GM23338 (cell line): ENCODE results near the gene SH3RF3. TPM values are rescaled to one million over a fixed set of nuclear protein-coding genes. Genes with fewer than 3 reads are reported as not detected.

ENCODE experiments used
- ATAC-seq: fragments of 200-7000 bp; cut with Tn5 transposase; 3 replicates; pipeline ENCODE4 v1.9.1; 2020
- DNase-seq: peaks from one replicate; pipeline ENCODE4 v3.0.0-alpha.2; 2015; ENCODE audit warnings: low spot score
- H2AFZ ChIP-seq: fragments of 200-600 bp; sonication (generic); 2 replicates; pipeline ENCODE4 v1.8.0; 2016; ENCODE audit warnings: antibody characterized with exemption, mild to moderate bottlenecking, moderate library complexity
- H3F3A ChIP-seq: fragments of 200-600 bp; sonication (generic); replicated peaks from 2 replicates; pipeline ENCODE4 v1.8.0; 2017; ENCODE audit warnings: antibody characterized with exemption, mixed run types, low read depth
- H3K27ac ChIP-seq: fragments of 200-600 bp; sonication (generic); 2 replicates; pipeline ENCODE4 v1.6.1; 2016; ENCODE audit warnings: low read depth
- H3K27me3 ChIP-seq: fragments of 200-600 bp; sonication (generic); 2 replicates; pipeline ENCODE4 v1.8.0; 2016; ENCODE audit warnings: mild to moderate bottlenecking, mixed run types, moderate library complexity; ENCODE audit not compliant: insufficient read depth
- H3K36me3 ChIP-seq: fragments of 200-600 bp; sonication (generic); 2 replicates; pipeline ENCODE4 v1.8.0; 2016; ENCODE audit warnings: mild to moderate bottlenecking; ENCODE audit not compliant: insufficient read depth
- H3K4me1 ChIP-seq: fragments of 200-600 bp; sonication (generic); 2 replicates; pipeline ENCODE4 v1.8.0; 2016; ENCODE audit warnings: mild to moderate bottlenecking, moderate library complexity; ENCODE audit not compliant: insufficient read depth
- H3K4me2 ChIP-seq: fragments of 200-600 bp; sonication (generic); 2 replicates; pipeline ENCODE4 v1.7.1; 2017; ENCODE audit warnings: mixed run types
- H3K4me3 ChIP-seq: fragments of 200-600 bp; sonication (generic); 2 replicates; pipeline ENCODE4 v1.6.1; 2016; ENCODE audit warnings: mixed run types
- H3K79me2 ChIP-seq: fragments of 200-600 bp; sonication (generic); replicated peaks from 2 replicates; pipeline ENCODE4 v1.8.0; 2017; ENCODE audit warnings: mild to moderate bottlenecking; ENCODE audit not compliant: insufficient read depth
- H3K9me2 ChIP-seq: fragments of 200-600 bp; sonication (generic); 2 replicates; pipeline ENCODE4 v1.8.0; 2017; ENCODE audit not compliant: insufficient read depth
- H4K20me1 ChIP-seq: fragments of 200-600 bp; sonication (generic); replicated peaks from 2 replicates; pipeline ENCODE4 v1.8.0; 2017; ENCODE audit warnings: mild to moderate bottlenecking; ENCODE audit not compliant: insufficient read depth
- H3K27ac Mint-ChIP-seq: 2 replicates; pipeline ENCODE4 v1.8.0; 2020; ENCODE audit warnings: inconsistent platforms, mild to moderate bottlenecking, moderate library complexity, mixed read lengths
- H3K27me3 Mint-ChIP-seq: 3 replicates; pipeline ENCODE4 v1.8.0; 2022; ENCODE audit warnings: low read depth, mild to moderate bottlenecking, moderate library complexity, mixed read lengths, inconsistent platforms; ENCODE audit not compliant: insufficient read depth, poor library complexity
- H3K36me3 Mint-ChIP-seq: 3 replicates; pipeline ENCODE4 v1.8.0; 2021; ENCODE audit warnings: low read depth, mild to moderate bottlenecking, inconsistent platforms, moderate library complexity, mixed read lengths
- H3K4me1 Mint-ChIP-seq: 3 replicates; pipeline ENCODE4 v1.8.0; 2020; ENCODE audit warnings: mild to moderate bottlenecking, inconsistent platforms, mixed read lengths
- H3K4me3 Mint-ChIP-seq: 3 replicates; pipeline ENCODE4 v1.8.0; 2021; ENCODE audit warnings: moderate library complexity, mild to moderate bottlenecking, inconsistent platforms, mixed read lengths
- H3K9me3 Mint-ChIP-seq: 3 replicates; pipeline ENCODE4 v1.8.0; 2020; ENCODE audit warnings: moderate library complexity, mild to moderate bottlenecking, inconsistent platforms, mixed read lengths
- CREB1 ChIP-seq: fragments of 250-450 bp; sonication (Bioruptor Pico); IDR thresholded peaks from 2 replicates; pipeline ENCODE4 v1.5.0; 2020; ENCODE audit warnings: low read depth, mild to moderate bottlenecking, moderate library complexity
- CTCF ChIP-seq, 2 experiments: fragments of 200-600 bp in 1 of 2; sonication (generic) in 1 of 2; conservative IDR thresholded peaks; 2 replicates each; pipeline versions ENCODE4 v1.5.1 to v1.6.1; 2016 to 2017; ENCODE audit warnings: antibody characterized with exemption in 2 of 2, low read depth in 2 of 2, mild to moderate bottlenecking in 2 of 2, moderate library complexity in 1 of 2
- ETS1 ChIP-seq: IDR thresholded peaks from 2 replicates; pipeline ENCODE4 v1.6.1; 2016; ENCODE audit warnings: antibody characterized with exemption
- EZH2 ChIP-seq: fragments of 200-600 bp; sonication (generic); IDR thresholded peaks from one replicate; pipeline ENCODE4 v1.8.0; 2017; ENCODE audit warnings: antibody characterized with exemption, mild to moderate bottlenecking, low read depth; ENCODE audit not compliant: unreplicated experiment
- EZH2phosphoT487 ChIP-seq: fragments of 200-600 bp; sonication (generic); IDR thresholded peaks from one replicate; pipeline ENCODE4 v1.8.1; 2018; ENCODE audit warnings: antibody characterized with exemption; ENCODE audit not compliant: unreplicated experiment
- JUNB ChIP-seq: IDR thresholded peaks from one replicate; pipeline ENCODE4 v1.6.1; 2016; ENCODE audit warnings: antibody characterized with exemption; ENCODE audit not compliant: unreplicated experiment
- NANOG ChIP-seq: IDR thresholded peaks from 2 replicates; pipeline ENCODE4 v1.6.1; 2016; ENCODE audit warnings: antibody characterized with exemption, borderline replicate concordance
- POLR2AphosphoS5 ChIP-seq: IDR thresholded peaks from 2 replicates; pipeline ENCODE4 v1.6.1; 2016; ENCODE audit warnings: antibody characterized with exemption, low read depth
- REST ChIP-seq: IDR thresholded peaks from one replicate; pipeline ENCODE4 v1.6.1; 2018; ENCODE audit warnings: antibody characterized with exemption; ENCODE audit not compliant: unreplicated experiment
- STAT1 ChIP-seq: IDR thresholded peaks from one replicate; pipeline ENCODE4 v1.6.1; 2016; ENCODE audit warnings: antibody characterized with exemption; ENCODE audit not compliant: unreplicated experiment
- ZNF114 ChIP-seq: fragments of 250-450 bp; sonication (Bioruptor Pico); IDR thresholded peaks from 2 replicates; pipeline ENCODE4 v1.5.0; 2020; ENCODE audit warnings: mild to moderate bottlenecking, moderate library complexity
- ZNF331 ChIP-seq: fragments of 250-450 bp; sonication (Bioruptor Pico); IDR thresholded peaks from 2 replicates; pipeline ENCODE4 v1.5.0; 2020; ENCODE audit warnings: low read depth, mild to moderate bottlenecking, moderate library complexity
- polyA plus RNA-seq: library from polyadenylated mRNA; unstranded; fragments of >200 nt; fragmentation: Nextera tagmentation; extraction: Ambion mirVana; gene quantifications from 2 replicates; pipeline ENCODE4 v1.2.1, GENCODE V29; 2016
- total RNA-seq: library from RNA; depleted of rRNA; stranded (reverse); fragments of >200 nt; shearing (Covaris generic); gene quantifications from 2 replicates; pipeline ENCODE4 v1.2.3, GENCODE V29; 2014
- TF ChIP-seq, protein P1 (sequence below): fragments of 250-450 bp; sonication (Bioruptor Pico); IDR thresholded peaks from 2 replicates; pipeline ENCODE4 v1.5.0; 2020; ENCODE audit warnings: mild to moderate bottlenecking, moderate library complexity

The SH3RF3 gene
- total and polyA plus RNA-seq, 2 experiments from 2014 or later = 0.11 to 0.63 TPM

GRCh38 chr2:109425411-109425810 lies 296.4 kb downstream of the SH3RF3 start:
- no peaks in the 10 kb centered on the region for H3K9me3 Mint-ChIP-seq
- peaks cover 7% of the 10 kb centered on the region for H3K27me3 Mint-ChIP-seq
- no peak overlapping the region for H3K4me2 ChIP-seq
- no peaks in the 10 kb centered on the region for H3K36me3 ChIP-seq
- H3K9me2 ChIP-seq = 0 out of 2 replicates have a peak, but pooled peaks cover 3% of the 10 kb centered on the region
- no peaks in the 10 kb centered on the region for H3K79me2 ChIP-seq
- DNase-seq (no peak), ATAC-seq (no peak)
- H3K4me1 Mint-ChIP-seq = no peaks in the 10 kb centered on the region; the same call in 2 of the 3 replicates
- no peaks in the 10 kb centered on the region for H3K4me1 ChIP-seq
- no peaks in the 10 kb centered on the region for H3F3A ChIP-seq
- no peaks in the 10 kb centered on the region for H3K27me3 ChIP-seq
- H4K20me1 ChIP-seq = no peaks in the 10 kb centered on the region
- H3K4me3 ChIP-seq = no peak overlapping the region
- H2AFZ ChIP-seq = no peak overlapping the region
- no peak overlapping the region for H3K4me3 Mint-ChIP-seq
- H3K36me3 Mint-ChIP-seq = no peaks in the 10 kb centered on the region
- H3K27ac Mint-ChIP-seq = no peak overlapping the region
- H3K27ac ChIP-seq = no peak overlapping the region
- TF ChIP-seq NANOG = no peak
- no peak for TF ChIP-seq ETS1
- no peak for TF ChIP-seq POLR2AphosphoS5
- no peak for TF ChIP-seq JUNB
- no peak for TF ChIP-seq ZNF331
- no peak for TF ChIP-seq STAT1
- no peak for TF ChIP-seq EZH2phosphoT487
- TF ChIP-seq, protein P1, sequence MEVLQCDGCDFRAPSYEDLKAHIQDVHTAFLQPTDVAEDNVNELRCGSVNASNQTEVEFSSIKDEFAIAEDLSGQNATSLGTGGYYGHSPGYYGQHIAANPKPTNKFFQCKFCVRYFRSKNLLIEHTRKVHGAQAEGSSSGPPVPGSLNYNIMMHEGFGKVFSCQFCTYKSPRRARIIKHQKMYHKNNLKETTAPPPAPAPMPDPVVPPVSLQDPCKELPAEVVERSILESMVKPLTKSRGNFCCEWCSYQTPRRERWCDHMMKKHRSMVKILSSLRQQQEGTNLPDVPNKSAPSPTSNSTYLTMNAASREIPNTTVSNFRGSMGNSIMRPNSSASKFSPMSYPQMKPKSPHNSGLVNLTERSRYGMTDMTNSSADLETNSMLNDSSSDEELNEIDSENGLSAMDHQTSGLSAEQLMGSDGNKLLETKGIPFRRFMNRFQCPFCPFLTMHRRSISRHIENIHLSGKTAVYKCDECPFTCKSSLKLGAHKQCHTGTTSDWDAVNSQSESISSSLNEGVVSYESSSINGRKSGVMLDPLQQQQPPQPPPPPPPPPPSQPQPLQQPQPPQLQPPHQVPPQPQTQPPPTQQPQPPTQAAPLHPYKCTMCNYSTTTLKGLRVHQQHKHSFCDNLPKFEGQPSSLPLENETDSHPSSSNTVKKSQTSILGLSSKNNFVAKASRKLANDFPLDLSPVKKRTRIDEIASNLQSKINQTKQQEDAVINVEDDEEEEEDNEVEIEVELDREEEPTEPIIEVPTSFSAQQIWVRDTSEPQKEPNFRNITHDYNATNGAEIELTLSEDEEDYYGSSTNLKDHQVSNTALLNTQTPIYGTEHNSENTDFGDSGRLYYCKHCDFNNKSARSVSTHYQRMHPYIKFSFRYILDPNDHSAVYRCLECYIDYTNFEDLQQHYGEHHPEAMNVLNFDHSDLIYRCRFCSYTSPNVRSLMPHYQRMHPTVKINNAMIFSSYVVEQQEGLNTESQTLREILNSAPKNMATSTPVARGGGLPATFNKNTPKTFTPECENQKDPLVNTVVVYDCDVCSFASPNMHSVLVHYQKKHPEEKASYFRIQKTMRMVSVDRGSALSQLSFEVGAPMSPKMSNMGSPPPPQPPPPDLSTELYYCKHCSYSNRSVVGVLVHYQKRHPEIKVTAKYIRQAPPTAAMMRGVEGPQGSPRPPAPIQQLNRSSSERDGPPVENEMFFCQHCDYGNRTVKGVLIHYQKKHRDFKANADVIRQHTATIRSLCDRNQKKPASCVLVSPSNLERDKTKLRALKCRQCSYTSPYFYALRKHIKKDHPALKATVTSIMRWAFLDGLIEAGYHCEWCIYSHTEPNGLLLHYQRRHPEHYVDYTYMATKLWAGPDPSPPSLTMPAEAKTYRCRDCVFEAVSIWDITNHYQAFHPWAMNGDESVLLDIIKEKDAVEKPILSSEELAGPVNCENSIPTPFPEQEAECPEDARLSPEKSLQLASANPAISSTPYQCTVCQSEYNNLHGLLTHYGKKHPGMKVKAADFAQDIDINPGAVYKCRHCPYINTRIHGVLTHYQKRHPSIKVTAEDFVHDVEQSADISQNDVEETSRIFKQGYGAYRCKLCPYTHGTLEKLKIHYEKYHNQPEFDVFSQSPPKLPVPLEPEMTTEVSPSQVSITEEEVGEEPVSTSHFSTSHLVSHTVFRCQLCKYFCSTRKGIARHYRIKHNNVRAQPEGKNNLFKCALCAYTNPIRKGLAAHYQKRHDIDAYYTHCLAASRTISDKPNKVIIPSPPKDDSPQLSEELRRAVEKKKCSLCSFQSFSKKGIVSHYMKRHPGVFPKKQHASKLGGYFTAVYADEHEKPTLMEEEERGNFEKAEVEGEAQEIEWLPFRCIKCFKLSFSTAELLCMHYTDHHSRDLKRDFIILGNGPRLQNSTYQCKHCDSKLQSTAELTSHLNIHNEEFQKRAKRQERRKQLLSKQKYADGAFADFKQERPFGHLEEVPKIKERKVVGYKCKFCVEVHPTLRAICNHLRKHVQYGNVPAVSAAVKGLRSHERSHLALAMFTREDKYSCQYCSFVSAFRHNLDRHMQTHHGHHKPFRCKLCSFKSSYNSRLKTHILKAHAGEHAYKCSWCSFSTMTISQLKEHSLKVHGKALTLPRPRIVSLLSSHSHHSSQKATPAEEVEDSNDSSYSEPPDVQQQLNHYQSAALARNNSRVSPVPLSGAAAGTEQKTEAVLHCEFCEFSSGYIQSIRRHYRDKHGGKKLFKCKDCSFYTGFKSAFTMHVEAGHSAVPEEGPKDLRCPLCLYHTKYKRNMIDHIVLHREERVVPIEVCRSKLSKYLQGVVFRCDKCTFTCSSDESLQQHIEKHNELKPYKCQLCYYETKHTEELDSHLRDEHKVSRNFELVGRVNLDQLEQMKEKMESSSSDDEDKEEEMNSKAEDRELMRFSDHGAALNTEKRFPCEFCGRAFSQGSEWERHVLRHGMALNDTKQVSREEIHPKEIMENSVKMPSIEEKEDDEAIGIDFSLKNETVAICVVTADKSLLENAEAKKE = no peak
- no peak for TF ChIP-seq EZH2
- no peak for TF ChIP-seq ZNF114
- TF ChIP-seq CTCF (conservative IDR thresholded peaks at IDR 0.05; ENCODE audit: low read depth in 2 of 2) = no peak
- no peak for TF ChIP-seq CREB1 (CRISPR knock-in tag)
- TF ChIP-seq REST = no peak
